Retinal pigment epithelial cell (primary cell): ENCODE data around the gene CEP83.

Source experiments
- DNase-seq: peaks from one replicate; pipeline ENCODE4 v3.0.0-alpha.2; 2010; ENCODE audit warnings: low read depth
- H3K4me3 ChIP-seq: 2 replicates; pipeline ENCODE4 v1.5.1; 2011; ENCODE audit warnings: mild to moderate bottlenecking, low read length, control low read depth, moderate library complexity
- CTCF ChIP-seq: conservative IDR thresholded peaks from 2 replicates; pipeline ENCODE4 v1.5.1; 2011; ENCODE audit warnings: low read depth, low read length, control low read depth, inconsistent platforms

Gene CEP83

GRCh38 chr12:94305130-94305957 is 154.3 kb downstream of the CEP83 start:
- no peak for TF ChIP-seq CTCF
- no peak for DNase-seq

DNA sequence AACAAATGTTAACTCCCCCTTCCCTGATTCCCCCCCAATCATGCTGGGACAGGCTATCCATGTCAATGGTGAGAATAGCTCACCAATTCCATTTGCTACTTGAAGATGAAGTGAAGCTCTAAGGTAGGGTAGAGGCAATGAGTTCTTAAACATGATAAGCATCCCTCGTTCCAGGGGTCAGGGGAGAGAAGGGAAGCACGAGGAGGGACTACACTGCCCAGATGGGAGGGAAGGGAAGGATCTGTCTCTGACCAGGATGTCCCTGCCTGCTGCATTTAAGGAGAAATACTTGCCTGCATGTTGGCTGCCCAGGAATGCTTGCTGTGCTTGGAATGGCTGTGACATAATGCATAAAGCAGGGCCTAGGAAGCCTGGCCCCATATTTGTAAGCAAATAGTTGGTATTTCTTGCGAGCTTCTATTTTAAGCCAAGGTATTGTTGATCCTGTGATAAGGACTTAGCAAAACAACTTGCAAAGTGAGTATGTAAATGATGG is 155.1 kb downstream of the CEP83 start:
- no peak for TF ChIP-seq CTCF
- no peak overlapping the region for H3K4me3 ChIP-seq
- DNase-seq: peak; percentile 18

More at GRCh38 chr12:94305130-94305957, 154.3 kb downstream of the CEP83 start:
- H3K4me3 ChIP-seq: no peak overlapping the region

DNA sequence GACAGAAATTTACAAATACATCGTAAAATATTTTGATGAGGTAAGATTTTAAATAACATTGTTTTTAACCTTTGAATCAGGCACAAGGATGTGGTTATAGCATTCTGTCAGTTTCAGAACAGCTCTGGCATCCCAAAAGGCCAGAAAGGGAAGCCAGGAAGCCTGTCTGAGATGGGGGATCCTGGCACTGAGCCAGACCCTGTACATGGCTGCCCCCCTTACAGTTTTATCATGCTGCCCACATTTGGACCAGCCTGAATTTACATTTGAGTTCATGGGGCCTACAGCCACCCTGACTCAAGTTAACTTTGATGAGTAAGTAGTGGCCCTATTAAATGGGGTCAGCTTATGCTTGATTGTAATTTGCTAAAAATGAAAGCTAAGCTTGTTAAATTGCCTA is 155.7 kb downstream of the CEP83 start:
- no peak for DNase-seq
- H3K4me3 ChIP-seq: no peak overlapping the region
- TF ChIP-seq CTCF: no peak

GRCh38 chr12:94299846-94300245 is 159.8 kb downstream of the CEP83 start:
- no peak for TF ChIP-seq CTCF
- H3K4me3 ChIP-seq: no peak overlapping the region
- no peak for DNase-seq

GRCh38 chr12:94297876-94298505 is 161.7 kb downstream of the CEP83 start:
- no peak overlapping the region for H3K4me3 ChIP-seq
- TF ChIP-seq CTCF: no peak
- DNase-seq: no peak

- DNase-seq: no peak
- no peak overlapping the region for H3K4me3 ChIP-seq
- no peak for TF ChIP-seq CTCF
These were observed 162.5 kb downstream of the CEP83 start for GRCh38 chr12:94297096-94297699.
